ENCODE results near the gene USP30.
"Not testable (repeated sequence)": the region's sequence is repeated elsewhere in the genome, so short reads cannot be mapped to it uniquely, and the experiment has no call there.

Gene USP30

DNA sequence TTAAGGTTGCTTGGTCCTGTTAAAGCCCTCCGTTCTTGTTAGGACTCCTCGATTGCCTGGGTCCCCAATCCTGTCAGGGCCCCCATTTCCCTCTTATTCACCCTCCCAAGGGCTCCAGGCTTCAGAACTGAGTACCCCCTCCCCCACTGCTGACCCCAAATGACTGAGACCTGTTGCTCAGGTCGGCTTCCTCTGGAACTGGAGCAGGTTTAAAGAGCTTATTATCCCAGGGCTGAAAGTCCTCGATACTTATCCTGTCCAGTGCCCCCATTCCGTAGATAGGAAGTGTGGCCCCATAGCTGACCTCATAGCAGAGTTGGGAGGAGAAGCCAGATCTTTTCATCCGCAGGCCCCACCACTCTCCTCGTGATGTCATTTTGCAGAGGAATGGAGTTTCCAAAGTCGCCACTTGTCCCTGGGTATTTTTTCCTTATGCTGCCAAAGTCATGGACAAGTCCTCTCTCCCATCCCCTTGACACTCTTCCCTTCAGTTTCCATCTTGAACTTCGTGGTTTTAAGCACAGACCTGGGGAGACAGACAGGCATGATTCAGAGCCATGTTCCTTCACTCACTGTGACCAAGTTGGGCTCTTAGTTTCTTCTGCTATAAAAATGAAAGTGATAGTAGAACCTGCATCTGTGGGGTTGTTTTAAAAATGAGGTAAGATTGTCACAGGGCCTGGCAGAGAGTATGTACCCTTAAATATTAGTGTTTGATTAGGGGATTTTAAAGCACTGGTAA, 1.2 kb downstream of the USP30 start:
- DNase-seq: no peak

DNA sequence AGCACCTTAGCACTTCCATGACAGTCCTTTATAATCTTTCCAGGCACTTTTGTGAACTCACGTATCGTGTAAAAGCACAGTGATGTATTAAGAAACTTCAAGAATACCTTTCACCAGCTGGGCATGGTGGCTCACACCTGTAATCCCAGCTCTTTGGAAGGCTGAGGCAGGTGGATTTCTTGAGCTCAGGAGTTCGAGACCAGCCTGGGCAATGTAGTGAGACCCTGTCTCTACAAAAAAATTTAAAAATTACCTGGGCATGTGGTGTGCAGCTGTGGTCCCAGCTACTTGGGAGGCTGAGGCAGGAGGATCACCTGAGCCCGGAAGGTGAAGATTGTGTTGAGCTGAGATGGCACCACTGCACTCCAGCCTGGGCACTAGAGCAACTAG, 1.7 kb downstream of the USP30 start:
- not testable (repeated sequence) for DNase-seq

DNA sequence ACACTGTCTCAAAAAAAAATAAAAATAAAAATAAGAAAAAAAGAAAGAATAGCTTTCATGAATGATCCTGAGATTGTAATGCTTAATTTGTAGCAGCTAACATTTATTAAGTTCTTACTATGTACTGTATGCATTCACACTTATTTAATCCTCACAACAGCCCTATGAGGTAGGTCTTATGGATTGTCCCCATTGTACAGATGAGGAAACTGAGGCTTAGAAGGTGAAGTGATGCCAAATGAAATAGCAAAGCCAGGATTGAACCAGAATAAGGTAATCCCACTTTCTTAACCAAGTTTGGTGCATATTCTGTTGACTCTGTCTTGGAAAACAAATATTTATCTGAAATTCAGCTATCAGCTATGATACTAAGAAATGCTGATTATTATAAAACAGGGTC, 2.1 kb downstream of the USP30 start:
- no peak for DNase-seq

DNA sequence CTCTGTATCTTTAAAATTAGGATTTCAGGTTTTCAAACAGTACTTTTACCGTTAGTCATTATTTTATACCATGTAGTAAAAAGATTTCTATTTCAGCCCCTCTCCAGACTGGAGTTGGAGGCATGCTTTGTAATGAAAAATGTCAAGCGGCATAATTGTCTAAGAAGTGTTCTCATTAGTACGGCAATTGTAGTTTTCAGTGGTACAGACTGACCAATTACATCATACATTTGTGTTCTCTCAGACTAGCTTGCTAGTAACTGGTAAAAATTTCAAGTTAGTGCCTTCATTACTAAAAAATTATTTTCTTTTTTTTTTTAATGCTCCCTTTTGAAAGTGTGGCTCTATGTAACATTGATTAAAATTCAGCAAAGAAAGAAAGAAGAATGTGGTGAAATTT, 4.5 kb downstream of the USP30 start:
- no peak for DNase-seq

DNA sequence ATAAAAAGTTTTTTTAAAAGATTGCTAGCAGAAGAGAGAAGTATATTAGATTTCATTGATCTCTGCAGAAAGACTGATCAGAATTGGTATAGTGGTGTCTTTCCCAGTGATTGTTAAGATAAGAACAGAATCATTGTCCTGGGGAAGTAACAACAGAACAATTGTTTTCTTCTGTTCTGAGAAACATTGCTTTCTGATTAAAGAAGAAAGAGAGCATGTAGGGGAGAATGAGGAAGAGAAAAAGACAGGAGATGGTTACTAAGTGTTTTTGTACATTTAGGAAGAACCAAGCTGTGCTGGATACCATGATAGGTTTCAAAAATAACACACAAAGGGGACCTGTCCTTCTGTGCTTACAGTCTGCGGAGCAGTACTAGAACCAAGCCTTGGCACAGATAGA, 5.0 kb downstream of the USP30 start:
- DNase-seq: no peak

DNA sequence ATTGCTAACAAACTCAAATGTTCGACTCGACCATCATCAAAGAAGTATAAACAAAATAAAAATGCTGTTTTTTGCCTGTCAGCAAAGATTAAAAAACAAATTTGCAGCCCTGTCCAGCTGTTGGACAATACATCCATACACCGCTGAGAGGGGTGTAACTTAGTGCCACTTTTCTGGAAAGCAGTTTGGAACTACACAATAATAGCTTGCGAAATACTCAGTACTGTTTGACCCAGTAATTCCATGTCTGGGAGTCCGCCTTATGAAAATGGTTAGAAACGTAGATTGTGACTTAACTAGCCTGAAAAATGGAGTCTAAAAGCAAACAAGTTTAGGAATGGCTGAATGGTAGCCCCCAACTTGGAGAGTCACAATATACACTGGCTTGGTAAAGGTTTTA, 6.4 kb downstream of the USP30 start:
- DNase-seq: no peak

DNA sequence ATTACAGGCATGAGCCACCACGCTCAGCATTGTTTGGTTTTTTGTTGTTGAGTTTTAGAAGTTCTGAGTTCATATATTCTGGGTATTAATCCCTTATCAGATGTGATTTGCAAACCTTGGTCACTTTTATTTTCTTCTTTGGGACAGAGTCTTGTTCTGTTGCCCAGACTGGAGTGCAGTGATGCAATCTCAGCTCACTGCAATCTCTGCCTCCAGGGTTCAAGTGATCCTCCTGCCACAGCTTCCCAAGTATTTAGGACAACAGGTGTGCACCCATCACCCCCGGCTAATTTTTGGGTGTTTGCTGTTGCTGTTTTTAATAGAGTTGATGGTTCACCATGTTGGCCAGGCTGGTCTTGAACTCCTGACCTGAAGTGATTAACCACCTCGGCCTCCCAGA, 11.8 kb downstream of the USP30 start:
- DNase-seq: no peak

DNA sequence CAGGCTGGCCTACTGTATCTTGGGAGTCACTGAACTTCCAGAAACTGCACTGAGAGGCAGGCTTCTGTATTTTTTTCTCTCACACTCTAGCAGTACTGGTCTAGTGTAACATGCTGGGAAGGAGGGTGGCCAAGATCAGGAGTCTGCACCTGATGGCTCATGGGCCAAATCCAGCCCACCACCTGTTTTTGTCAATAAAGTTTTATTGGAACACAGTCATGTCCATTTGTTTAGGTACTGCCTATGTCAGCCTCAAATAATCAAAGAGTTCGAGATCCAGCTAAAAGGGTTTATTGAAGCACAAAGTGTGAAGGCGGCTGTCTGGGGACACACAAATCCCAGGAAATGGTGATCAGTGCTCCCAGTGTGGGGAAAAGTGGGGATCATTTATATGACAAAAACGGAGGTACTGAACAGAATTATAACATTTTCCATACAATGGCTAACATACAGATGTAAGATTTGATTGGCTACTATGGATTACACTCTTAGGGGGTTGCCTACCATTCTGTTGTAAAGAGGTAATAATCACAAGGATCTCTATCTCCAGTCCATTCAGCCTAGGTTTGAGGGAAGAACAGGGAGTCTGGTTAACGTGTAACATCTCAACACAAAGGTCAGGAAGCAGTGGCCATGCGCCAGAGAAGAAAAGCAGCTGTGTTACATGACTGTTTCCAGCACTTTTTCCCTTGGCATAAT, 12.9 kb downstream of the USP30 start:
- no peak for DNase-seq

DNA sequence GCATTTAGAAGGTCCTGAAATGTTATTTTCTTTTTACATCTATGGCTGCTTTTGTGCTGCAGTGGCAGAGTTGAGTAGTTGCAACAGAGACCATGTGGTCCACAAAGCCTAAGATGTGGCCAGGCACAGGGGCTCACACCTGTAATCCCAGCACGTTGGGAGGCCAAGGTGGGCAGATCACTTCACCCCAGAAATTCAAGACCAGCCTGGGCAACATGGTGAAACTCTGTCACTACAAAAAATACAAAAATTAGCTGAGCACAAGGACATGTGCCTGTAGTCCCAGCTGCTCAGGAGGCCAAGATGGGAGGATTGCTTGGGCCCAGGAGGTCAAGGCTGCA, 13.4 kb downstream of the USP30 start:
- DNase-seq: no peak

DNA sequence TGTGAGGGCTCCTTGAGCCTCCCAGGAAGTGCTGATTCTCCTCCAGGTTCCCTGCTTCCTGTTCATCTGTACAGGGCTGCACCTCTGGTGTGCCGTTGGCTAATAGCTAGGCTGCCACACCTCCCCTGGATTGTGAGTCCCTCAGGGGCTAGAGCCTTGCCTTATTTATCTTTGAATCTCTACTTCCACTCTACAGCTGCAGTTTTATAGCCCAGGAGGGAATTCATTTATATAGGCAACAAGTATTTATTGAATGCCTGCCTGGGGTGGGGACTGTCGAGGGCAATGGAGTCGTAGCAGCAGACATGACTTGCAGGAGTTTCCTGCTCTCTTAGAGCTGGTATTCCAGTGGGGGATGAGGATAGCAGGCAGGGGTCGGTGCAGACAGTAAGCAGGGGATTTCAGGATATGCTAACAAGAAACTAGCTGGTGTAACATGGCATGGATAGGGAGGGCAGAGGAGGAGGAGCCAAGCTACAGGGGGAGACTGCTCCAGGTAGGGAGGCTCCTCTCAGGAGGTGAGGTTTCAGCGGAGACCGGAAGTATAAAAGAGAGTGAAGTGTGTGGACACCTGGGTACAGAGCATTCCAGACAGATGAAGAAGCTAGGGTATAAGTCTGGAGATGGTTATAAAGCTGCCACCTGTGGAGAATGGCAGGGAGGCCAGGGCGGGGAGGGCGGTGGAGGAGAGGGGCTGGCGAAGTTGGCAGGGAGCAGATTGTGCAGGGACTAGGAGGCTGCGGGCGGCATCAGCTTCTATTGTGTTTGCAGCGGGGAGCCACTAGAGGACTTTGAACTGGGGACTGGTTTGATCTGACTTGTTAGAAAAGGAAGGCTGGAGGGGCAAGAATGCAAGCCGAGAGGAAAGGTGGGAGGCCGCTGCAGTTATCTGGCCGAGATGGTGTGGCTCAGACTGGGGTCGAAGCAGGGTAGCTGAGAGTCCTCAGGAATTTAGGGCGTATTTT, 17.2 kb downstream of the USP30 start:
- peak; percentile 37 for DNase-seq

DNA sequence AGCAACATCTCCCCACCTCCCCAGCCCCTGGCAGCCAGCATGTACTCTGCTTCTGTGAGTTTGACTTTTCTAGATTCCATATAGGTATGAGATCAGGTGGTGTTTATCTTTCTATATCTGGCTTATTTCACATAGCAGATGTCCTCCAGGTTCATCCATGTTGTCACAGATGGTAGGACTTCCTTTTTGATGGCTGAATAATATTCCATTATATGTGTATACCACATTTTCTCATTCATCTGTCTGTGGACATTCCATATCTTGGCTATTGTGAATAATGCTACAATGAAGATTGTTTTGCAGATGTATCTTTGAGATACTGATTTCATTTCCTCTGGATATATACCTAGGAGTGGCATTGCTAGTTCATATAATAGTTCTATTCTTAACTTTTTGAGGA, 22.5 kb downstream of the USP30 start:
- DNase-seq: no peak

DNA sequence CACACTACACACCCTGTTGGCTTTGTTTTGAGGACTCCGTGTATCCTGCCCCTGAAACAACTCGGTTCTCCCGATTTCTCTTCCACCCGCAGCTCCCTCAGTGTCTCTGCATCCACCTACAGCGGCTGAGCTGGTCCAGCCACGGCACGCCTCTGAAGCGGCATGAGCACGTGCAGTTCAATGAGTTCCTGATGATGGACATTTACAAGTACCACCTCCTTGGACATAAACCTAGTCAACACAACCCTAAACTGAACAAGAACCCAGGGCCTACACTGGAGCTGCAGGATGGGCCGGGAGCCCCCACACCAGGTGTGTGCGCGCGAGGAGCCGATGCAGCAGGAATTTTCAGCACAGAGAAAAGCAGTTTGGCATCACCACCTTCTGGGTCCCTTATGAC, 30.4 kb downstream of the USP30 start:
- no peak for DNase-seq

DNA sequence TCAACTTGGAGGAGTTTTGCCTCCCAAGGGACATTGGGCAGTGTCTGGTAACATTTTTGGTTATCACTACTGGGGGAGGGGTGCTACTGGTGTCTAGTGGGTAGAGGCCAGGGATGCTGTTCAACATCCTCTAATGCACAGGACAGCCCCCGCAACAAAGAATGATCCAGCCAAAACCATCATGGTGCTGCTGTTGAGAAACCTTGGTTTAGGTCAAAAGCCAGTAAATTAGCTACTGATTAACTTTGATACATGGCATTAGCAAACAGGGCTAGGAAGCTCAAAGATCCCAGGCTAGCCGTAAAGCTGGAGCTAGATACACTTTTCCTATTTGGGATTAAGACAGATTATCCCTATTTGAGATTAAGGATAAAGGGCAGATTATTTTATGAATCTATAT, 32.0 kb downstream of the USP30 start:
- no peak for DNase-seq

DNA sequence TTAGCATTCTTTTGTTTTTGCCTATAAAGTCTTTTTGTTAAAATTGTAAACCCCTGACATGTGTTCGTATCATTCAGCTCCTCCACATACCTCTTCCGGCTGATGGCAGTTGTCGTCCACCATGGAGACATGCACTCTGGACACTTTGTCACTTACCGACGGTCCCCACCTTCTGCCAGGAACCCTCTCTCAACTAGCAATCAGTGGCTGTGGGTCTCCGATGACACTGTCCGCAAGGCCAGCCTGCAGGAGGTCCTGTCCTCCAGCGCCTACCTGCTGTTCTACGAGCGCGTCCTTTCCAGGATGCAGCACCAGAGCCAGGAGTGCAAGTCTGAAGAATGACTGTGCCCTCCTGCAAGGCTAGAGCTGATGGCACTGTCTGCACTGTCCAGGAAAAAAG, 33.2 kb downstream of the USP30 start:
- no peak for DNase-seq

DNA sequence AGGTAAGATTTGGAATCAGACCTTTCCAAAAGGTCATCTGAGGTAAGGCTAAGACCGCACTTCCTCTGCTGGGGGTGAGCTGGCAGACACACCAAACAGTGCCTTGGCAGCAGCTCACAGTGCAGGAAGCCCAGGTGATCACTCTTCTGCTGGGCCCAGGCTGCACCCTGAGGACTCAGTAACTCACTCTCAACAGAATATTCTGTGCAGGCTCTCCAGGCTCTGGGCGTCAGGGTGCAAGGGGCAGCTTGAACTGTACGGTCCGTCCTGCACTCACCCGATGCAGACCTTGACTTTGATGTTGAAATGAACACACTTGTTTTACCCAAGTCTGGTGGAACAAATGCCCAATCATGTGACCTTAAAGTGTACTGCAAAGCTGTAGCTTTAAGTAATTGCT, 34.9 kb downstream of the USP30 start:
- no peak for DNase-seq

DNA sequence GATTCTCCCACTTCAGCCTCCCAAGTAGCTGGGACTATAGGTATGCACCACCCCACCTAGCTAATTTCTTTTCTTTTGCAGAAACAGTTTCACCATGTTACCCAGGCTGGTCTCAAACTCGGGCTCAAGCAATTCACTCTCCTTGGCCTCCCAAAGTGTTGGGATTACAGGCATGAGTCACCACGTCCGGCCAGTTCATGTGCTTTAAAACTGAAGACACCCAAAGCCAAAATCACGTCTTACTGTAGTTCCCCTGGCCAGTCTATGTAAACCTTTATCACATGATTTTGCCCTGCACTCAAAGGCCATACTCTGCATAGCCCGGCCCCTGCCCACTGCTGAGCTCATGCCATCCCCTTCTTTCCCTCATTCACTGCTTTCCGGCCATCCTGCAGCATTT, 36.4 kb downstream of the USP30 start:
- no peak for DNase-seq

DNA sequence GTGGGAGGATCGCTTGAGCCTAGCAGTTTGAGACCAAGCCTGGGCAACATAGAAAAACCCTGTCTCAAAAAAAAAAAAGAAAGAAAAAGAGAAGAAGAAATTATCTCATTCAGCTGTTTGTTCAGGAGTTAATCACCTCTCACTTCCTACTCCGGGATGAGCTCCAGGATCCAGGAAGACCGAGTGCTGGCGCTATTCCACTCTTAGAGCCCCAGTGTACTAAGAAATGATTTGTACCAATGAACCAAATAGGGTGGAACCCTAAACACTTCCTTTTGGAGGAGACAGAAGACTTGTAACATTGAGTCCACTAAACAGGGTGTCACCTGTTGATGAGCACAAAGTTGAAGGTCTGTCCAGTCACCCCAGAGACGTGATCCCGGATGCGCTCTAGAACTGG, 37.3 kb downstream of the USP30 start:
- DNase-seq: no peak

DNA sequence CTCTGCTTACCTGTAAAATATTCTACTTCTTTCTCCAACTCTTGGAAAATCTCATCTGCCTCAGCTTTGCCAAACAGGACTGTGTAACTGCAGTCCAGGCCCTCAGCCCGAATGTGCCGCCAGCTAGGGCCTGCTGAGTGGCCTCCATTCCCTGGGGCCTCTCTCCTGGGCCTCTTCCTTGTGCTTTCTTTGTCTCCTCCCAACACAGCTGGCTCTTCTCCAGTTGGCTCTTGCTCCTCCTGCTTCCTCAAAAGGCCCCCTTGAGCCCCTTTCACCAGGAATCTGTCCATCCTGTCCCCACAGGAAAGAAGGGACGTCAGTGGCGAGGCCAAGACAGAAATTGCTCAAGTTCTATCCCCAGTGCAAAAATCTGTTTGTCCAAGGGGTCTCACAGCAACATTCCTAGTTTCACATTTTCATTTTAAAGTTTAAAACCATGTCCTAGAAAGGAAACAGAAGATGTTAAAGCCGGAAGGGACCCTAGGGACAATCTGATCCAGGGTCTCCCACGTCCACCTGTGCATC, 40.2 kb downstream of the USP30 start:
- no peak for DNase-seq

DNA sequence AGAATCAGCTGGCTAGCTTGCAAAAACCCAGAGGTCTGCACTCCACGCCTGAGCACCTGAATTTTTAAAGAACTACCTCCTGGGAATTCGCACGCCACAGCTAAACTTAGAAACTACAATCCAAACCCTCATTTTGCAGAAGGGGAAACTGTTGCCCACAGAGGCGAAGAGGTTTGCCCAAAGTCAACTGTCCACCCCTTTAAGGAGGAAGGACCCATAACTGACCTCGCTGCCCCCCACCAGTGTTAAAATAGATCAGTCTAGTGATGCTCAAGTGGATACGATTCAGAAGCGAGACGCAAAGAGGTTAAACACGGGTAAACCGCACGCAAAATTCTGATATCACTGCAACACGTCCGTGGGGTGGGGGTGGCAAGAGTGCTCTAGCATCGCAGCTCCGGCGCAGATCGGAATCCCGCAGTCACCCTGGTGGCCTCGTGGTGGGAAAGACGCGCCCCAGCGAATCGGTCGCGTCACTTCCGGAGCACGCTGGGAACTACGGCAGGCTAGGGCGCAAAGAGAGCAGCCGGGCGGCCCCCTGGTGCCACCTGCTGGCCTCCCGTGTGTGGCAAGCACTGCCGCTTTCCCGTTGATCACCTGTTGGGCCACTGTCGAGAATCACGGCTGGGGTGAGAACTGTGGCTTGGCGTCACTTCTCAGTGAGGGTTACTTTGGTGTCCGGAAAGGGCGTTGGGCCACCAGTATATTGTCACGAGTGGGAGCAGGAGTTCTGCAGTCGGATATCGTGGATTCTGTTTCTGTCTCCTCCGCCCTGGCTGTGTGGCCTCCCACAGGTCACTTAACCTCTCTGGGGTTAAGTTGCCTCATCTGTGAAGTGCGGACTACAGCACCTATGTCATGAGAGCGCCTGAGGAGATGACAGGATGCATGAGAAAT, 40.9 kb downstream of the USP30 start, which contains the start of gene ALKBH2:
Gene ALKBH2 (minus strand): TSS at position 451 of the 897 bp plus-strand sequence. CDS start 686 bp downstream, outside the sequence.
- peak; percentile 90 for DNase-seq

DNA sequence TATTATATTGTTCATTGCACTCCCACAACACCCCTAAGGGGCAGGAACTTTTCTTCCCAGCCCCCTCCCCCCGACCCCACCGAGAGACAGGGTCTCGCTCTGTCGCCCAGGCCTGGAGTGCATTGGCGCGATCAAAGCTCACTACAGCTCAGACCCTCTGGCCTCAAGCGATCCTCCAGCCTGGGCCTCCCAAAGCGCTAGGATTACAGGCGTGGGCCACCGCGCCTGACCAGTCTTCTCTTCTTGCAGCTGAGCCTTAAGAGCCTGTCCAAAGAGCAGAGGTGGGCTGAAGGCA, 44.7 kb downstream of the USP30 start:
- no peak for DNase-seq

DNA sequence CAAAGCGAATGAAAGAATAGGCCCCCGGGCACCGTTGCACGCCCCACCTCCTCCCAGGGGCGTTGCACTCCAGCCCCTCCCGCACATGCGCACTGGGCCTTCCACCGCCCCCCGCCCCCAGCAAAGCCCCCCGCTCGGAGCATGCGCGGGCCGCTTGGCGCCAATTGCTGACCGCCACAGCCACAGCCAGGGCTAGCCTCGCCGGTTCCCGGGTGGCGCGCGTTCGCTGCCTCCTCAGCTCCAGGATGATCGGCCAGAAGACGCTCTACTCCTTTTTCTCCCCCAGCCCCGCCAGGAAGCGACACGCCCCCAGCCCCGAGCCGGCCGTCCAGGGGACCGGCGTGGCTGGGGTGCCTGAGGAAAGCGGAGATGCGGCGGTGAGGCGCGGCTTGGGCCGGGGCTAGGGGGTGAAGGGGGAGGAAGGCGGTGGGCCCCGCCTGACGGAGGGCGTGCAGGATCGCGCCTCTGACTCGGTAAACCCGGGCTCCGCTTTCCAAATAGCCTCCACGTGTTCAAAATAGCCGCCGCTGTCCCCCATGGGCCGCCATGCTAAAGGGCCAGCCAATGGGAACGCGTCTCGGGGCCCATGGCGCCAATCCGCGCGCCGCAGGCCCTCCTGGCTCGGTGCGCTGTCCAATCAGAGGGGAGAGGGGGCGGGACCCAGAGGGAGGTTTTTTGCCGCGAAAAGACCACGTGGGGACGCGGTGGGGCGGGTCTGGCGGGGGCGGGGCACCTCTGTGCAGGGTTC, 45.2 kb downstream of the USP30 start, which contains the start of gene UNG:
Gene UNG (plus strand): TSS at position 163 of the 748 bp plus-strand sequence. CDS start 83 bp downstream, at position 246.
- peak; percentile 93 for DNase-seq

DNA sequence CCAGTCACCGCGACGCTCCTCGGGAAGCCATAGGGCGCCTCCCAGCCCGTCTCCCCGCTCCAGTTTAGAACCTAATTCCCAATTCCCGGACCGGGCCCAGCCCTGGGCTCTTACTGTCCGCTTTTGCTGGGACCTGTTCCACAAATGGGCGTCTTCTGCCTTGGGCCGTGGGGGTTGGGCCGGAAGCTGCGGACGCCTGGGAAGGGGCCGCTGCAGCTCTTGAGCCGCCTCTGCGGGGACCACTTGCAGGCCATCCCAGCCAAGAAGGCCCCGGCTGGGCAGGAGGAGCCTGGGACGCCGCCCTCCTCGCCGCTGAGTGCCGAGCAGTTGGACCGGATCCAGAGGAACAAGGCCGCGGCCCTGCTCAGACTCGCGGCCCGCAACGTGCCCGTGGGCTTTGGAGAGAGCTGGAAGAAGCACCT, 45.8 kb downstream of the USP30 start:
- no peak for DNase-seq
